Osteoblast (primary cell): ENCODE results near the gene PAH. TPM values are rescaled to one million over a fixed set of nuclear protein-coding genes. Genes with fewer than 3 reads are reported as not detected.

ENCODE experiments used
- DNase-seq: peaks from one replicate; pipeline ENCODE4 v3.0.0; 2011; ENCODE audit warnings: low spot score, mixed read lengths; ENCODE audit not compliant: insufficient read length; ENCODE audit errors: missing footprints
- H2AFZ ChIP-seq: 2 replicates; pipeline ENCODE4 v1.6.0; 2011; ENCODE audit warnings: mild to moderate bottlenecking, low read length
- H3K27ac ChIP-seq: 2 replicates; pipeline ENCODE4 v1.5.1; 2011; ENCODE audit warnings: mild to moderate bottlenecking, low read depth, low read length, moderate library complexity
- H3K27me3 ChIP-seq: 2 replicates; pipeline ENCODE4 v1.6.0; 2012; ENCODE audit warnings: mild to moderate bottlenecking, control low read depth, inconsistent platforms, low read length, moderate library complexity; ENCODE audit not compliant: insufficient read depth
- H3K36me3 ChIP-seq: 2 replicates; pipeline ENCODE4 v1.5.1; 2011; ENCODE audit warnings: mild to moderate bottlenecking, low read length, control low read depth, moderate library complexity; ENCODE audit not compliant: insufficient read depth
- H3K4me1 ChIP-seq: 2 replicates; pipeline ENCODE4 v1.5.1; 2011; ENCODE audit warnings: mild to moderate bottlenecking, low read length, control low read depth, moderate library complexity; ENCODE audit not compliant: insufficient read depth
- H3K4me2 ChIP-seq: 2 replicates; pipeline ENCODE4 v1.6.0; 2011; ENCODE audit warnings: mild to moderate bottlenecking, low read length; ENCODE audit not compliant: insufficient read depth
- H3K4me3 ChIP-seq: fragments of 200-600 bp; sonication (generic); 3 replicates; pipeline ENCODE4 v1.5.1; 2012; ENCODE audit warnings: mild to moderate bottlenecking, low read length, inconsistent platforms; ENCODE audit not compliant: insufficient read depth
- H3K79me2 ChIP-seq: 2 replicates; pipeline ENCODE4 v1.6.0; 2012; ENCODE audit warnings: mild to moderate bottlenecking, low read length, control low read depth, inconsistent platforms; ENCODE audit not compliant: insufficient read depth
- H3K9me3 ChIP-seq: 2 replicates; pipeline ENCODE4 v1.5.1; 2011; ENCODE audit warnings: low read depth, low read length, control low read depth
- H4K20me1 ChIP-seq: 2 replicates; pipeline ENCODE4 v1.6.0; 2012; ENCODE audit warnings: mild to moderate bottlenecking, low read length, control low read depth; ENCODE audit not compliant: insufficient read depth
- total RNA-seq: library from RNA; depleted of rRNA; stranded (reverse); fragments of >200 nt; gene quantifications from 2 replicates; pipeline ENCODE4 v1.2.3, GENCODE V29; 2012
- TF ChIP-seq, protein P1 (sequence below): IDR thresholded peaks from 2 replicates; pipeline ENCODE4 v1.5.1; 2011; ENCODE audit warnings: mild to moderate bottlenecking, low read depth, low read length, moderate library complexity; ENCODE audit errors: extremely low read depth

The PAH gene
- total RNA-seq, 1 donor, result not detected

DNA sequence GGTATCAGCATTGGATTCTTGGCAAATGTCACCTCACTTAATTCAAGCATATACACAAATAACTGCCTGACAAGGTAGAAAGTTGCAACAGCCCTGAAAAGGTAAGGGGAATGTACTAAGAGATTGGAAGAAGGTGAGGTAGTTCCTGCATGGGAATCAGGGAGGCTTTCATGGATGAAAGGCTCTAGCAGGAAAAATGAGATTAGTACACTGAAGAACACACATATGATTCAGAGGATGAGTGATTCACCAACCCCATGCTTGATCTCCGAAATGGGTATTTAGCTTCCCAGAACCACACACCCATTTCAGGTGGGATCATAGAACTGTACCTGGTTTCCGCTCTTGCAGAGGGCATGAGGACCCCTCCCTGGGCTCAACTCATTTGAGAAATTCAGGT lies 65.8 kb downstream of the PAH start:
- Histone ChIP-seq H3K4me1 (no peaks in the 10 kb centered on the region), H3K27me3 (no peaks in the 10 kb centered on the region), H3K27ac (no peak overlapping the region), H3K4me3 (no peak overlapping the region), H3K4me2 (no peak overlapping the region), H2AFZ (no peak overlapping the region), H3K36me3 (no peaks in the 10 kb centered on the region), H3K79me2 (no peaks in the 10 kb centered on the region), H3K9me3 (no peaks in the 10 kb centered on the region), H4K20me1 (no peaks in the 10 kb centered on the region)
- DNase-seq, result no peak
- TF ChIP-seq, protein P1, sequence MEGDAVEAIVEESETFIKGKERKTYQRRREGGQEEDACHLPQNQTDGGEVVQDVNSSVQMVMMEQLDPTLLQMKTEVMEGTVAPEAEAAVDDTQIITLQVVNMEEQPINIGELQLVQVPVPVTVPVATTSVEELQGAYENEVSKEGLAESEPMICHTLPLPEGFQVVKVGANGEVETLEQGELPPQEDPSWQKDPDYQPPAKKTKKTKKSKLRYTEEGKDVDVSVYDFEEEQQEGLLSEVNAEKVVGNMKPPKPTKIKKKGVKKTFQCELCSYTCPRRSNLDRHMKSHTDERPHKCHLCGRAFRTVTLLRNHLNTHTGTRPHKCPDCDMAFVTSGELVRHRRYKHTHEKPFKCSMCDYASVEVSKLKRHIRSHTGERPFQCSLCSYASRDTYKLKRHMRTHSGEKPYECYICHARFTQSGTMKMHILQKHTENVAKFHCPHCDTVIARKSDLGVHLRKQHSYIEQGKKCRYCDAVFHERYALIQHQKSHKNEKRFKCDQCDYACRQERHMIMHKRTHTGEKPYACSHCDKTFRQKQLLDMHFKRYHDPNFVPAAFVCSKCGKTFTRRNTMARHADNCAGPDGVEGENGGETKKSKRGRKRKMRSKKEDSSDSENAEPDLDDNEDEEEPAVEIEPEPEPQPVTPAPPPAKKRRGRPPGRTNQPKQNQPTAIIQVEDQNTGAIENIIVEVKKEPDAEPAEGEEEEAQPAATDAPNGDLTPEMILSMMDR, result no peak

DNA sequence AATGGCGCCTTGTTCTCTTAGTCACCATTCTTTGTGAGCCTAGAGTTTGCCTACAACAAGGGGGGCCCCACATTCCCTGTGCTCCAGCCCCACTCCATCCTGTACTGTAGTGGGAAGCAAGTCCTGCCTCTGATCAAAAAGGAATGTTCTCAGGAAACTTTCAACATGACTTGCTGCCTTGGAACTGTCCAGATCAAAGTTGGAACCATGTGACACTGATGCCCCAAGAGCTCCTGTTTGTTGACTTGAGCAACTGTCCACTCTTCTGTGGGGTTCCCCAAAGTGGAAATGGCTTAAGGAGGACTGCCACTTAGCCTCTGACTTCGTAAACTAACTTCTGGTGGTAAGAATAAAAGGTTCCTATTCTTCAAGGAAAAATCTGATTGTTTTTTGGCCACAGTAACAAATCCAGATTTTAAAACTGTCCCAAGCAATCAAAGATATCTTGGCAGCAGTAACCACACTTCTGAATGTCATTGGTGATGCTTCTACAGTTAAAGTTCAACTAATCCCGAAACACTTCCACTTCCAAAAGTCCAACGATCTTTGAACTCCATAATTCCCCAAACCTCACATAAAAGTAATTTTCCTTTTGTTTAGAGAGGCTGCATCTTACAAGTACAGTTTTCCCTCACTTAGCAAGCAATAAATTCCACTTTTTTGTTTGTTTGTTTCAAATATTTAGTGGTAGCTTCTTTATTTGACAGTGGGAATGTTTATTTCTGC lies 67.2 kb downstream of the PAH start:
- Histone ChIP-seq H3K4me1 (no peaks in the 10 kb centered on the region), H4K20me1 (no peaks in the 10 kb centered on the region), H3K4me2 (no peak overlapping the region), H3K4me3 (no peak overlapping the region), H3K27me3 (no peaks in the 10 kb centered on the region), H3K79me2 (no peaks in the 10 kb centered on the region), H3K36me3 (no peaks in the 10 kb centered on the region), H2AFZ (no peak overlapping the region), H3K9me3 (no peaks in the 10 kb centered on the region), H3K27ac (no peak overlapping the region)
- TF ChIP-seq, protein P1, result no peak
- DNase-seq, result no peak

DNA sequence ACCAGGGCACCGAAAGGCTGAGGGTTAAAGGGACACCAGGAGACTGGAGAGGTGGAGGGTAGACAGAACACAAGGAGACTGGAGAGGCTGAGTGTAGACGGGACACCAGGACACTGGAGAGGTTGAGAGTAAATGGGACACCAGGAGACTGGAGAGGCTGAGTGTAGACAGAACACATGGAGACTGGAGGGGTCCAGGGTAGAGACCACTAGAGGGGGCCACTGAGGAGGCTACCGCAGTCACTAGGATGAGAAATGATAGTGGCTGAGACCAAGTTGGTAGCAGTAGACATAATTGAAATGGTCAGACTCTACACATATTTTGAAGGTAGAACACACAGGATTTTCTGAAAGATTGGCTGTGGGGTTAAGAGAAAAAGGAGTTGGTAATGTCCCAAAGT lies 68.2 kb downstream of the PAH start:
- H3K4me3 ChIP-seq, result no peak overlapping the region
- DNase-seq, result no peak
- H3K79me2 ChIP-seq, result no peaks in the 10 kb centered on the region
- no peak overlapping the region for H3K27ac ChIP-seq
- H3K36me3 ChIP-seq, result no peaks in the 10 kb centered on the region
- H3K4me2 ChIP-seq, result no peak overlapping the region
- TF ChIP-seq, protein P1, result no peak
- H2AFZ ChIP-seq, result no peak overlapping the region
- no peaks in the 10 kb centered on the region for H4K20me1 ChIP-seq
- no peaks in the 10 kb centered on the region for H3K9me3 ChIP-seq
- no peaks in the 10 kb centered on the region for H3K4me1 ChIP-seq
- no peaks in the 10 kb centered on the region for H3K27me3 ChIP-seq

DNA sequence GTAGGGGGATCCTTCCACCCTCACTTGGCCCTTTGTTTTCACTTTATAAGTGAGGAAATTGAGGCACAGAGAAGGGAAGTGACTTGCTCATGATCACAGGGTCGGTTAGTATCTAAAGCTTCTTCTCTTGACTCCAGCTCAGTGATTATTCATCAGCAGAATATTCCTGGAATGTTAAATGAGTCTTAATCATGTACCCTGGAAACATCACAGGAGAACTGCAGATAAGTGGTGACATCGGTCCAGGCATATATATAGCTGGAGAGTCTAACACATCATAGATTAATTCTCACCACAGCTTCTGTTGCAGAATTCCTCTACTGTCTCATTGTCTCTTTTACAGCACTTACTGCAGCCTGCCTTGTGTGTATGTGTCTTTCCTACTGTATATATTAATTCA lies 69.9 kb downstream of the PAH start:
- H3K4me2 ChIP-seq, result no peak overlapping the region
- no peak for DNase-seq
- no peaks in the 10 kb centered on the region for H3K9me3 ChIP-seq
- no peak overlapping the region for H2AFZ ChIP-seq
- no peaks in the 10 kb centered on the region for H4K20me1 ChIP-seq
- H3K4me3 ChIP-seq, result no peak overlapping the region
- H3K27ac ChIP-seq, result no peak overlapping the region
- H3K4me1 ChIP-seq, result no peaks in the 10 kb centered on the region
- TF ChIP-seq, protein P1, result no peak
- no peaks in the 10 kb centered on the region for H3K79me2 ChIP-seq
- H3K36me3 ChIP-seq, result no peaks in the 10 kb centered on the region
- H3K27me3 ChIP-seq, result no peaks in the 10 kb centered on the region
